Stimulated activated CD4-positive, alpha-beta T cell treated with anti-CD3 and anti-CD28 coated beads, TNF-alpha, amount 100 ng/mL, for 1 hour (primary cell): ENCODE data around the gene ZNF157.

ENCODE experiments used
- DNase-seq, 3 donors: peaks; one replicate each; pipeline ENCODE4 v3.0.0-alpha.2; 2020; ENCODE audit warnings: low read depth in 3 of 3, low spot score in 1 of 3

The ZNF157 gene

GRCh38 chrX:47446971-47447370 lies 76.6 kb downstream of the ZNF157 start:
- DNase-seq = no peak

GRCh38 chrX:47447607-47448006 lies 77.2 kb downstream of the ZNF157 start:
- DNase-seq = no peak

GRCh38 chrX:47448165-47448806 lies 77.9 kb downstream of the ZNF157 start:
- no peak for DNase-seq

- DNase-seq = no peak
These were observed 81.7 kb downstream of the ZNF157 start for GRCh38 chrX:47452112-47452511.

GRCh38 chrX:47456080-47456479 lies 85.7 kb downstream of the ZNF157 start:
- DNase-seq = no peak

- no peak for DNase-seq
These were observed 88.2 kb downstream of the ZNF157 start for GRCh38 chrX:47458528-47458927.

GRCh38 chrX:47460561-47460960 lies 90.2 kb downstream of the ZNF157 start:
- DNase-seq = no peak
